Type B pancreatic cell (in vitro differentiated cells): ENCODE data around the gene MYO16. TPM values are rescaled to one million over a fixed set of nuclear protein-coding genes. Genes with fewer than 3 reads are reported as not detected.

Experiments
- DNase-seq: peaks from one replicate; pipeline ENCODE4 v3.0.0; 2021; ENCODE audit warnings: mixed read lengths; ENCODE audit not compliant: unreplicated experiment; ENCODE audit errors: extremely low spot score
- H3K27ac Mint-ChIP-seq: 2 replicates; pipeline ENCODE4 v1.8.0; 2021; ENCODE audit warnings: mild to moderate bottlenecking, mixed read lengths
- H3K27me3 Mint-ChIP-seq: 2 replicates; pipeline ENCODE4 v1.8.0; 2021; ENCODE audit warnings: mixed read lengths
- H3K36me3 Mint-ChIP-seq: 2 replicates; pipeline ENCODE4 v1.8.0; 2021; ENCODE audit warnings: mixed read lengths
- H3K4me1 Mint-ChIP-seq: one replicate; pipeline ENCODE4 v1.8.0; 2021; ENCODE audit warnings: mixed read lengths; ENCODE audit not compliant: unreplicated experiment
- H3K4me3 Mint-ChIP-seq: 2 replicates; pipeline ENCODE4 v1.8.0; 2021; ENCODE audit warnings: mild to moderate bottlenecking, mixed read lengths
- H3K9me3 Mint-ChIP-seq: 2 replicates; pipeline ENCODE4 v1.8.0; 2021; ENCODE audit warnings: mixed read lengths
- total RNA-seq: library from RNA; stranded (reverse); gene quantifications from 2 replicates; pipeline ENCODE4 v1.2.1, GENCODE V29; 2021; ENCODE audit warnings: low replicate concordance
- TF ChIP-seq, protein P1 (sequence below): fragments of 200-600 bp; sonication (generic); conservative IDR thresholded peaks from 2 replicates; pipeline ENCODE4 v1.5.0; 2021; ENCODE audit warnings: antibody characterized with exemption, mild to moderate bottlenecking

The MYO16 gene
- total RNA-seq, 1 donor from 2014 or later: 1.5 TPM

- no peaks in the 10 kb centered on the region for H3K9me3 Mint-ChIP-seq
- TF ChIP-seq, protein P1, sequence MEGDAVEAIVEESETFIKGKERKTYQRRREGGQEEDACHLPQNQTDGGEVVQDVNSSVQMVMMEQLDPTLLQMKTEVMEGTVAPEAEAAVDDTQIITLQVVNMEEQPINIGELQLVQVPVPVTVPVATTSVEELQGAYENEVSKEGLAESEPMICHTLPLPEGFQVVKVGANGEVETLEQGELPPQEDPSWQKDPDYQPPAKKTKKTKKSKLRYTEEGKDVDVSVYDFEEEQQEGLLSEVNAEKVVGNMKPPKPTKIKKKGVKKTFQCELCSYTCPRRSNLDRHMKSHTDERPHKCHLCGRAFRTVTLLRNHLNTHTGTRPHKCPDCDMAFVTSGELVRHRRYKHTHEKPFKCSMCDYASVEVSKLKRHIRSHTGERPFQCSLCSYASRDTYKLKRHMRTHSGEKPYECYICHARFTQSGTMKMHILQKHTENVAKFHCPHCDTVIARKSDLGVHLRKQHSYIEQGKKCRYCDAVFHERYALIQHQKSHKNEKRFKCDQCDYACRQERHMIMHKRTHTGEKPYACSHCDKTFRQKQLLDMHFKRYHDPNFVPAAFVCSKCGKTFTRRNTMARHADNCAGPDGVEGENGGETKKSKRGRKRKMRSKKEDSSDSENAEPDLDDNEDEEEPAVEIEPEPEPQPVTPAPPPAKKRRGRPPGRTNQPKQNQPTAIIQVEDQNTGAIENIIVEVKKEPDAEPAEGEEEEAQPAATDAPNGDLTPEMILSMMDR: no peak
- no peak for DNase-seq
- no peak overlapping the region for H3K27ac Mint-ChIP-seq
- H3K4me1 Mint-ChIP-seq: no peaks in the 10 kb centered on the region
- peaks cover 8% of the 10 kb centered on the region for H3K27me3 Mint-ChIP-seq
- H3K36me3 Mint-ChIP-seq: no peaks in the 10 kb centered on the region
- no peak overlapping the region for H3K4me3 Mint-ChIP-seq
Observed at GRCh38 chr13:109114991-109115390, 485.6 kb downstream of the MYO16 start.

DNA sequence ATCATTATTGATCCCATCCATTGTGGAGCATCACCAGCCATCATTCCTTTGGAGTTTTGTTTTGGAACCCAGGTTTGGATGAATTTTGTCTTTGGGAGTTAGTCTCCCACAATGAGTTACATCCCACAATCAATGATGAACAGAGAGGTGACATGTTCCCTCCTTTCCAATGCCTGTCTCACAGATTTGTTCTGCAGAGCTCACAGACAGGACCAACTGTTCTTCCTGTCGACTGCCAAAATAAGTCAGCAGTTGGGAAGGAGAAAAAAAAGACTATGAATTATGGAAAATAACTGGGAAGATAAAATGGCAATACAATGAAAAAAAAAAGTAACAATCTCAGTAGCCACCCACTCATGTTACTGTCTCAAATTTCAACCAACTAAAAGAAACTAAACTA is 489.1 kb downstream of the MYO16 start:
- no peak for DNase-seq
- Mint-ChIP-seq H3K36me3 (no peaks in the 10 kb centered on the region), H3K9me3 (no peaks in the 10 kb centered on the region), H3K27me3 (peaks cover 6% of the 10 kb centered on the region), H3K27ac (no peak overlapping the region), H3K4me1 (no peaks in the 10 kb centered on the region), H3K4me3 (no peak overlapping the region)
- TF ChIP-seq, protein P1: no peak

GRCh38 chr13:109119896-109120295 is 490.5 kb downstream of the MYO16 start:
- H3K4me1 Mint-ChIP-seq: no peaks in the 10 kb centered on the region
- no peak overlapping the region for H3K4me3 Mint-ChIP-seq
- no peak overlapping the region for H3K27ac Mint-ChIP-seq
- no peaks in the 10 kb centered on the region for H3K36me3 Mint-ChIP-seq
- H3K9me3 Mint-ChIP-seq: no peaks in the 10 kb centered on the region
- peaks cover 3% of the 10 kb centered on the region for H3K27me3 Mint-ChIP-seq
- DNase-seq: no peak
- TF ChIP-seq, protein P1: no peak

DNA sequence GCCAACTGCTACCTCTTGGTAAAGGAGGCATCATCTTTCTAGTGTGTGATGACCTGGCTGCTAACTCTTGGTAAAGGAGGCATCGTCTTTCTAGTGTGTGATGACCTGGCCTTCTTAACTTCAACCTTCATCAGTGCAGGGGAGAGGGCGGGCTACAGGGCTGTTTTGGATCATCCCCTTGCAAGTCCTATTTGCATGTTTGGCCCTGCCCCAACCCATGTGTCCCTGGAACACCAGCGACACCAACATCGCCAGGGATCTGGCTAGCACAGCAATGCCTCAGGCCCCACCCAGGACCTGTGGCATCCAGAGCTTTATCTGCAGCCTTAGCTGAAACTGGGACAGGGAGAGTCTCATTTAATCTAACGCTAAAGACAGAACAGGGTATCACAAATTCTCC is 492.4 kb downstream of the MYO16 start:
- H3K27ac Mint-ChIP-seq: no peak overlapping the region
- DNase-seq: no peak
- H3K4me3 Mint-ChIP-seq: no peak overlapping the region
- no peaks in the 10 kb centered on the region for H3K4me1 Mint-ChIP-seq
- H3K27me3 Mint-ChIP-seq: no peaks in the 10 kb centered on the region
- no peaks in the 10 kb centered on the region for H3K9me3 Mint-ChIP-seq
- no peaks in the 10 kb centered on the region for H3K36me3 Mint-ChIP-seq
- TF ChIP-seq, protein P1: no peak

DNA sequence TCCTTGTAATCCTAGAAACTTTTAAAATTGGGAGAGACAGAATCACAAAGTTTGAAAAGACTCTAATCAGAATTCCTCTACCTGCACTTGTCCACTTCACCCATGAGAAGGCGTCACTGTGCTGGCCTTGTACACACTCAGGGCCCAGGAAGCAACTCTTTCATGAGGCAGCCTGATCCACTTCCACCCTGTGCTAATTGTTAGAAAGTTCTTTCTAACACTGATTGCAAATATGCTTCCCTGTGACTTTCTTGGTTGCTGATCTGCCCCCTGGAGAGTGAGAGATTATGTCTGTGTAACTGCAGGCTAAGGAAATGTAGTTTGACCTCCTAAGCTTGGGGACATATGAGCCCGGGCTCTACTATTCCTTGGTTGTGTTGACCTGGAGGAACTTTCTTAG is 494.6 kb downstream of the MYO16 start:
- DNase-seq: no peak
- no peaks in the 10 kb centered on the region for H3K9me3 Mint-ChIP-seq
- no peaks in the 10 kb centered on the region for H3K27me3 Mint-ChIP-seq
- H3K4me1 Mint-ChIP-seq: no peaks in the 10 kb centered on the region
- no peak overlapping the region for H3K4me3 Mint-ChIP-seq
- TF ChIP-seq, protein P1: no peak
- no peak overlapping the region for H3K27ac Mint-ChIP-seq
- H3K36me3 Mint-ChIP-seq: no peaks in the 10 kb centered on the region

DNA sequence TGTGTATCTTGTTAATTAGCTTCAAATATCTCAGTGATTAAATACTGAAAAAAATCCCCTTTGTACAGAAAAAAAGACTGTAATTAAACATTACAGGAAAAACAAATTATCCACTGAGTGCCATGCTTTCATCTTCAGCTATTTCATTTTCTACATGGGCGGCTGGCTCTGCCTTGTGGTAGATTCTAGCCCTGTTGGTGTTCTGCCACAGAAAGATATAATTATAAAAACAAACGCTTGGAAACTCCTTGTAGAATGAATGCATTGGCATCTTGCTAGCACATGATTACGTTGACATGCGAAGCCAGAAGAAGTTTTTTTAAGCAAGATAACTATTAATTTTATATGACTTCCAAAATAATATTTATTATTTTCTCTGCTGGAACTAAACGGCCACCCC is 496.8 kb downstream of the MYO16 start:
- TF ChIP-seq, protein P1: no peak
- Mint-ChIP-seq H3K36me3 (no peaks in the 10 kb centered on the region), H3K9me3 (no peaks in the 10 kb centered on the region), H3K27me3 (no peaks in the 10 kb centered on the region), H3K4me1 (no peaks in the 10 kb centered on the region), H3K4me3 (no peak overlapping the region), H3K27ac (no peak overlapping the region)
- DNase-seq: no peak
